BE2C (cell line): ENCODE measurements around the gene MAP2K5.

ENCODE experiments used
- DNase-seq: peaks from one replicate; pipeline ENCODE4 v3.0.0-alpha.2; 2020
- H3K27me3 ChIP-seq: fragments of 250-450 bp; sonication (Bioruptor Pico); 2 replicates; pipeline ENCODE4 v1.5.1; 2020; ENCODE audit warnings: mild to moderate bottlenecking
- H3K36me3 ChIP-seq: fragments of 250-450 bp; sonication (Bioruptor Pico); 2 replicates; pipeline ENCODE4 v1.5.1; 2020; ENCODE audit warnings: mild to moderate bottlenecking
- H3K4me1 ChIP-seq: fragments of 250-450 bp; sonication (Bioruptor Pico); 2 replicates; pipeline ENCODE4 v1.5.1; 2020
- H3K4me3 ChIP-seq: 2 replicates; pipeline ENCODE4 v1.5.1; 2011; ENCODE audit warnings: low read depth, low read length
- H3K9me3 ChIP-seq: fragments of 250-450 bp; sonication (Bioruptor Pico); 2 replicates; pipeline ENCODE4 v1.5.1; 2020
- TF ChIP-seq, protein P1 (sequence below): IDR thresholded peaks from 2 replicates; pipeline ENCODE4 v1.5.1; 2012; ENCODE audit warnings: mild to moderate bottlenecking, low read depth, low read length

MAP2K5 gene

DNA sequence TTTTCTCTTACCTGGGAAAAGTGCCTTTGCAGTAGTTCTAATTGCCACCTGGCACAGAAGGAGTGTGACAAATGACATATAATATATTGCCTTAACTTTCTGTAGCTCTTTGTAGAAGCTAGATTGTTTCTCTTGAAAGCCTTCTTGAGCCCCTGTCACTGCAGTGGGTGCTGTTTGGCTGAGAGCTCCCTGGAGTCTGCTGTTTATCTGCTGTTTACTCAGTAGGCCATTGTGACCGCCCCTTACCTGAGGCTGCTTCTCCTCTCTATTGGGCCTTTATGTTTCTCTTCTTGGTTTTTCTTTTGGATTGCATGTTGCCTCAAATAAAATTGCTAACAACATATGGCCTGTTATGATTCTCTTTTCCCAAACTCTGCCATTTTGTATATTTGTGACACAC, 16.7 kb downstream of the MAP2K5 start:
- Histone ChIP-seq H3K27me3 (no peaks in the 10 kb centered on the region), H3K4me1 (no peaks in the 10 kb centered on the region; the same call in none of the 2 replicates), H3K36me3 (0 out of 2 replicates have a peak, but pooled peaks cover 6% of the 10 kb centered on the region), H3K9me3 (peaks cover 2% of the 10 kb centered on the region; the same call in 1 of the 2 replicates), H3K4me3 (no peak overlapping the region)
- TF ChIP-seq, protein P1, sequence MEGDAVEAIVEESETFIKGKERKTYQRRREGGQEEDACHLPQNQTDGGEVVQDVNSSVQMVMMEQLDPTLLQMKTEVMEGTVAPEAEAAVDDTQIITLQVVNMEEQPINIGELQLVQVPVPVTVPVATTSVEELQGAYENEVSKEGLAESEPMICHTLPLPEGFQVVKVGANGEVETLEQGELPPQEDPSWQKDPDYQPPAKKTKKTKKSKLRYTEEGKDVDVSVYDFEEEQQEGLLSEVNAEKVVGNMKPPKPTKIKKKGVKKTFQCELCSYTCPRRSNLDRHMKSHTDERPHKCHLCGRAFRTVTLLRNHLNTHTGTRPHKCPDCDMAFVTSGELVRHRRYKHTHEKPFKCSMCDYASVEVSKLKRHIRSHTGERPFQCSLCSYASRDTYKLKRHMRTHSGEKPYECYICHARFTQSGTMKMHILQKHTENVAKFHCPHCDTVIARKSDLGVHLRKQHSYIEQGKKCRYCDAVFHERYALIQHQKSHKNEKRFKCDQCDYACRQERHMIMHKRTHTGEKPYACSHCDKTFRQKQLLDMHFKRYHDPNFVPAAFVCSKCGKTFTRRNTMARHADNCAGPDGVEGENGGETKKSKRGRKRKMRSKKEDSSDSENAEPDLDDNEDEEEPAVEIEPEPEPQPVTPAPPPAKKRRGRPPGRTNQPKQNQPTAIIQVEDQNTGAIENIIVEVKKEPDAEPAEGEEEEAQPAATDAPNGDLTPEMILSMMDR = no peak
- DNase-seq = no peak

DNA sequence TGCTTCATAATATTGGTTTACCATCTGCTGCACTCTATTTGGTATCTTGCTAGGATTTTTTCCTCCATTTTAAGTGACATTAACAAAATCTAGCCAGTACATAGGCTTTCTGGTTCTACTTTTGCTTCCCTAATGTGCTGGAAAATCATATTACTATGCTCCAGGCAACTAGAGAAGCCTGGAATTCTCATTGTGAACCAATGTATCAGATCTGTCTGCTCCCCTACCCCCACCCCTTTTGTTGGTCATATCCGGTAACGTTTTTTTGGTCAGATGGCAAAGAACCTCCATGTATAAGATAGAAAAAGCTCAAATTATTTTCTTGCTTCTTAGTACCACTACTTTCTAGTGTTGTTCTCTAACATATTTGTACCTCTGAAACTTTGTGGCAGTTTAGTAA, 17.1 kb downstream of the MAP2K5 start:
- Histone ChIP-seq H3K4me1 (no peaks in the 10 kb centered on the region; the same call in none of the 2 replicates), H3K36me3 (0 out of 2 replicates have a peak, but pooled peaks cover 6% of the 10 kb centered on the region), H3K9me3 (peaks cover 2% of the 10 kb centered on the region; the same call in 1 of the 2 replicates), H3K4me3 (no peak overlapping the region), H3K27me3 (no peaks in the 10 kb centered on the region)
- no peak for DNase-seq
- TF ChIP-seq, protein P1 = no peak

- Histone ChIP-seq H3K27me3 (no peaks in the 10 kb centered on the region), H3K36me3 (0 out of 2 replicates have a peak, but pooled peaks cover 6% of the 10 kb centered on the region), H3K4me1 (no peaks in the 10 kb centered on the region; the same call in none of the 2 replicates), H3K4me3 (no peak overlapping the region), H3K9me3 (peaks cover 2% of the 10 kb centered on the region; the same call in 1 of the 2 replicates)
- DNase-seq = no peak
- TF ChIP-seq, protein P1 = no peak
Measured at GRCh38 chr15:67560320-67560719, 17.8 kb downstream of the MAP2K5 start.

- H3K36me3 ChIP-seq = peaks cover 3% of the 10 kb centered on the region; the same call in 1 of the 2 replicates
- TF ChIP-seq, protein P1 = no peak
- no peak for DNase-seq
Measured at GRCh38 chr15:67563092-67563491, 20.6 kb downstream of the MAP2K5 start.

DNA sequence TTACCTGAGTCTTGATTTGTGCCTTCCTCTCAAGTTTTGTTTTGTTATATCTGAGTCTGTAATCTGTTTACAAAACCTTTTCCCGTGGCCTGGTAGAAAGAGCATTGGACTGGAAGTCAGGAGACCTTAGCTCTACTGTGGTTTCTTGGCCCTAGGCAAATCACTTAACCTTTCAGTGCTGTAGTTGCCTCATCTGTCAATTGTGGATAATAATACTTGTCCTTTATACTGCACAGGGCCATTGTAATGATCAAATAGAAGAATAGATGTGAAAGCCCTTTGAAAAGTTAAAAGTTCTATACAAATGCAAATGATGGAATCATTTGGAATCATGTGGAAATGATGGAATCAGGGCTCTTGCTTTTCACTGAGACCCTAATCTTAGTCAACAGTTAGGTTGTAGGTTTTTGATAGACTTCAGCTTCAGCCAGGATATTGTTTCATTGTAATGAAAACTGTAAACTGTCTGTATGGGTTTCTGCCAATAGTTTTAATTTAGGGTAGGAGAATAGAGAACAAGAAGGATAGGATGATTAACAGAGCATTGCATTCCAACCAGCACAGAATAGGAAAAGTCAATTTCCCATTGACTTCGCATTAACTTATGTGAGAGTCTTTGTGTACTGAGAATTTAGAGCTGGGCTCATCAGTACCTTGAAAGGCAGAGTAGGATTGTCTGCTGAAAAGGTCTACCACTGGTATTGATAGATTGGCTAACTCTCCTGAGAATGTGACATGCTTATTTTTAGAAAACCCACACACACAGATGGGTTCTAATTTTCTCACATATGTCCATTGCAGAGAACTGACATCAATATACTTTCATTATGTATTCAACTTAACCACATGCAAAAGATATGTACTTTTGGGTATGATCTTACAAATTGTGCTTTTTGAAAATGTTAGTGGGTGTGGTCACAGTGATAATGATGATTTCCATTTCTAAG, 21.8 kb downstream of the MAP2K5 start:
- TF ChIP-seq, protein P1 = no peak
- no peaks in the 10 kb centered on the region for H3K27me3 ChIP-seq
- DNase-seq = no peak
- no peak overlapping the region for H3K4me3 ChIP-seq
- peaks cover 3% of the 10 kb centered on the region; the same call in 1 of the 2 replicates for H3K36me3 ChIP-seq
- H3K9me3 ChIP-seq = no peaks in the 10 kb centered on the region
- no peaks in the 10 kb centered on the region; the same call in none of the 2 replicates for H3K4me1 ChIP-seq

More at GRCh38 chr15:67563092-67563491, 20.6 kb downstream of the MAP2K5 start:
- Histone ChIP-seq H3K27me3 (no peaks in the 10 kb centered on the region), H3K9me3 (peaks cover 2% of the 10 kb centered on the region; the same call in 1 of the 2 replicates), H3K4me1 (no peaks in the 10 kb centered on the region; the same call in none of the 2 replicates), H3K4me3 (no peak overlapping the region)

DNA sequence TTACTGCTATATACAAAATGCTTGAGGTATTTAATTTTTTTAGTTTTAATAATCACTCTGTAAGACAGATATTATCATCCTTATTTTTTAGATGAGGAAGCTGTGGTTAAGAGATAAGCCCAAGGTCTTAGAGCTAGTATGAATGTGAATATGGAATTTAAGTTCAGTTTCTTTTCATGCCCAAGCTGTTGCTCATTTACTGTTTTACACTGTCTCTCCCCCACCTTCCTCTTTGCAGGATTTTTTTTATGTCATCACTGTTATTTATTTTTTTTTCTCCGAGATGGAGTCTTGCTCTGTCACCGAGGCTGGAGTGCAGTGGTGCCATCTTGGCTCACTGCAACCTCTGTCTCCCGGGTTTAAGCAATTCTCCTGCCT, 22.5 kb downstream of the MAP2K5 start:
- no peak for DNase-seq
- Histone ChIP-seq H3K27me3 (no peaks in the 10 kb centered on the region), H3K4me1 (no peaks in the 10 kb centered on the region; the same call in none of the 2 replicates), H3K9me3 (no peaks in the 10 kb centered on the region), H3K4me3 (no peak overlapping the region), H3K36me3 (peaks cover 3% of the 10 kb centered on the region; the same call in 1 of the 2 replicates)
- TF ChIP-seq, protein P1 = no peak
